Limb (tissue), 2 donors: Measurements from ENCODE around the gene FZD7.

ENCODE experiments used
- DNase-seq, 2 donors: peaks; one replicate each; pipeline ENCODE4 v3.0.0-alpha.2; 2016; ENCODE audit errors: extremely low spot score in 2 of 2

FZD7 gene

DNA sequence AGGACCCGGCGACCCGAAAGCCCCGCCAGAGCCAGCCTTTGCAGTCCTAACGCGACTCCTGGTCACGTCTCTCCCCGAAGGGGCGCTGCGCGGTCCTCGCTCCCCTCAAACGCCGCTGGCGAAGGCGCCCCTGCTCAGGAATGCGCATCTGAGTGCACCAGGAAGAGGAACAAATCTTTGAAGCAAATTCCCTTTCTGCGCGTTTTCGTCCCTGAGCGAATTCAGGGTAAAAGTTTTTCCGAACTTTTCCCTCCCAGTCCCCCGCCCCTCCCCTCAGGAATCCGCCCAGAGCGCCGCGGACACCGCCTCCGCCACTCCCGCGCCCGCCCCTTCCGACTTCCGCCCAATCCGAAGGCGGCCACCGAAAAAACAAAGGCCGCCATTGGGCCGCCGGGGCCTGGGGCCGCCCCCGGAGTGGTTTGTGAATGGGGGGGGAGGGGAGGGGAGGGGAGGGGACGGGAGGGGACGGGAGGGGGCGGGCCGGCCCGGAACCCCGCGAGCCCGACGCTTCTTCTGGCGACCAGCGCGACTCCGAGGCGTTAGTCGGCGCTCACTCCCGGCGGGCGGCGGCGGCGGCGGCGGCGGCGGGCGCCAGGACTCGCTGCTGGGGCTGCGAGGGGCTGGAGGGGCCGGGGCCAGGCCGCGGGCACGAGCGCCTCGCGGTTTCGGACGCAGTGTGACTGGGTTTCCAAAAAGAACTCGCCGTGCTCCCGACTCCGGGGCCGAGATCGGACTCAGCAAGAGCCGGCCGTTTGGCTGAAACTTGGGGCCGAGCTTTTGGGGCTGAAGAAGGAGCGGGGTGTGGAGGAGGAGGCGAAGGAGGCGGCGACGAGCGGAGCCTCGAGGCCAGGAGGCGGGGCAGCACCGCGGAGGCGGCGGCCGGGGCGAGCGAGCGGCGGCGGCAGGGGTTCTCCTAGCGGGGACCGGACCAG lies at the start of gene FZD7:
Gene FZD7 (plus strand): TSS at position 539 of the 932 bp plus-strand sequence. CDS start 793 bp downstream, outside the sequence.
- DNase-seq: peak; percentile 92 to 97

DNA sequence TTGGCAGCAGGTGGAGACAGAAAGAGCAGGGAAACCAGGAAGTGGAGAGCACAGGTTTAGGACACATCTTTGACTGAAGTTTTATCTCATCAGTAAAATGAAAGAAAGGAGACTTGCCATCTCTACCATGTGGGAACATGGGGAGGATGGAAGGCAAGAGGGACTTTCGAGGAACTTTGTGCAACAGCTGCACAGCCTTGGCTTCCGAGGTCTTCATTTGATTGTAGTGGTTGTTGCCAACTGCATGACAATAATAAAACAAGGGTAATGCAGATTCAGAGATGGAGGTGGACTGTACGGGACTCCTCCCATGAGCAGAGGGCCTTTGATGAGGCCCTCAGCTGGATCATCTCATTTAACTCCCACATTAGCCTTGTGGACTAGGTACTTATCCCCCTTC lies 49.3 kb upstream of the FZD7 start:
- no peak for DNase-seq

DNA sequence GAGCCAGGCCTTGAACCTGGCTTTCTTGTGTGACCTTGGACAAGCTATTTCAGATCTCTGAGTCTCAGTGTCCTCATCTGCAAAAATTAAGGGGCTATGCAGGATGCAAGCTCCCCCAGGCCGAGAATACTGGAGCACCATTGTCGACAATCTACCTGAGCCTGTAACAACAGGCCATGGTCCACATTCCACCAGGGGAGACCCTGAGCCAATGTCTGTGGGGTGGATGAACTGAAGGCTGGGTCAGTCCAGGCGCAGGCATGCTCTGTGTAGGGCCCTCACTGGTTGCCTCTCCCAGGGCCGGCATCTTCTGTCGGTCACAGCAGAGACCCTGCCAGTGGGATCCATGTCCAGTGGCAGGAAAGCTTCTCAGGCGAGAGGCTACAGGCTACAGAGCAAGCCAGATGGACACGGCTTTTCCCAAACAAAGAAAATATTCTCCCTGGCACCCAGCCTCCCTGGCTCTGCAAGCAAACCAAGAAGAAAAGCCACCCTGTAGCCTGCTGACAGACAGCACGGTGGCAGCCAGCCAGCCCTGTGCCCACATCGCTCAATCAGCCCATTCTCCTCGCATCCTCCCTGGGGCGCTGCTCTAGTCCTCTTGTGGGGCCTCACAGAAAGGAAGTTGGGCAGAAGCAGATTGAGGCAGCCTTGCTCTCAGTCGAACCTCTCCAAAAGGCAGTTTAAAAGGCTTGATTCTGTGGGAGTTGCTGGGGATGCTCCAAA lies 48.7 kb upstream of the FZD7 start:
- DNase-seq: peak in 1 of 2 donors; percentile 77

- DNase-seq: no peak
These were observed 47.8 kb upstream of the FZD7 start for GRCh38 chr2:201985728-201986462.

DNA sequence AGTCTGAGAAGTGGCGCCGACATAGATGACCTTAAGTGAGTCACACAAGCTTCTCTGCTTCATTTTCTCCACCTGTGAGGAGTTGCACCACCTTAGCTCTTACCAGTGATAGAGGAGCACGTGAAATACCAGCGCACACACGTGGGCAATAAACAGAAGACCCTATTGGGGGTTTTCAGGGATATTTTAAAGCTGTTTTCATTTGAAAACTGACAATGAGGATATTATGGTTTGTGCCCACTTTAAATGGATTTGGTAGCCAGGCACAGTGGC lies 47.3 kb upstream of the FZD7 start:
- DNase-seq: no peak

GRCh38 chr2:201987426-201987825 lies 46.2 kb upstream of the FZD7 start:
- no peak for DNase-seq

GRCh38 chr2:201990069-201990468 lies 43.6 kb upstream of the FZD7 start:
- no peak for DNase-seq

- DNase-seq: no peak
These were observed 40.7 kb upstream of the FZD7 start for GRCh38 chr2:201992960-201993359.

GRCh38 chr2:201994973-201995638 lies 38.5 kb upstream of the FZD7 start:
- no peak for DNase-seq

GRCh38 chr2:201996006-201996405 lies 37.6 kb upstream of the FZD7 start:
- no peak for DNase-seq

GRCh38 chr2:201996679-201997314 lies 36.9 kb upstream of the FZD7 start:
- no peak for DNase-seq

DNA sequence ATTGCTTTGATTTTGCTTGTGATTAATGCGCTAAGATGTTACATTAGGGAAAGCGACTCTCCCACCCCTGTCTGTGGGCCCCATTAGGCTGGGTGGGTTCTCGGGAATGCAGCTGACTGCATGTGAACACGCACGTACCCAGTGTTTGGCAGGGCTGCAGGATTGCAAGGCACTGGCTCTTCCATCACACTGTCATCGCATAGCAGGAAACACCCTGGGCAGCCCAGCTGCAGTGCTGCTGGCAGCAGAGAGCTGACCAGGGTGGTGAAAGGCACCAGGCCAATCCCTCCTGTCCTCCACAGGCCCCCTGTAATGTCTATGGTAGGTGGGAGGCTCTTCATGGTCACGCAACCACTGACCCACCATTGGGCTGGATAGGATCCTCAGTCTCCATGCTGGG lies 34.4 kb upstream of the FZD7 start:
- no peak for DNase-seq

DNA sequence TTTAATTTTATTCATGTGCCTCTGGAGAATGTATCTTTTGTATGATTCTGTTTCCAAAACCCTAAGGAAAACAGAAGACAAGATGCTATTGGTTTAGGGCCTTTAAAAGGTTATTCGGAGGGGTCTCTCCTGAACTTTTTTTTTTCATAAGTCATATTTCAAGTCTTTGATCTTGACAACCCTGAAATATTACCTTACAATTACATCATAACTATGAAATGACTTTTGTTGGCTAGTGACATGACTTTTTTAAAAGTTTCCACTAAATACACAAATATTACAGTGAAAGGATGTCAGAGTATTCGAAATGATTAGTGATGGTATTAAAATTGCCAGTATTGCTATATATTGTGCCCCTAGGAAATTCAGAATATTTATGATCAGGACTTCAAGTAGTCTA lies 31.8 kb upstream of the FZD7 start:
- no peak for DNase-seq

GRCh38 chr2:202002381-202002780 lies 31.3 kb upstream of the FZD7 start:
- no peak for DNase-seq

DNA sequence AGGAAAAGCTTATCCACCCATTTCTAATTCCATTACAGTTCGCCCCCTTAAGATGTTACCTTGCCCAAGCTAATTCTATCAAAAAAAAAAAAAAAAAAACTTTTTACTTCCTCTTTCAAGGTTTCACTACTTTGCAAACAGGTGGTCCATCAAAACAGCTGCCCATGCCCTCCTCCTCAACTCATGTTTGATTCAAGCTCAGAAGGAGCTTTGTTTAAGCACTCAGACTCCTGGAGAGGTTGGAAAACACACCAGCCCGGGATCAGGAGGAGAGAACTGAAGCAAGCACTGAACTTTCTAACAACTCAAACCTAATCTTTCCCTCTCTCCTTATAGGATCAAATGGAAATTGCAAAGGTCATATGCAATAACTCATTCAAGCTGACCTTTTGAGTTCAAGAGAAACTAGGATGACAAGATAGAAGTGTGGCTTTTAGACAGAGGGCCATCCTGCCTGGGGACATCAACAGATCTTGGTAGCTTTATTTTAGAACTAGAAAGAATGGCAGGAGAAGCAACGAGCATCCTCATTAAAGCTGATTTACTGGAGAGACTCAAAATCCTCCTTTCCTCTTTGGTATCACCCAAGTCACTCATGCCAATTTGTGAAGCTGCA lies 28.3 kb upstream of the FZD7 start:
- no peak for DNase-seq

DNA sequence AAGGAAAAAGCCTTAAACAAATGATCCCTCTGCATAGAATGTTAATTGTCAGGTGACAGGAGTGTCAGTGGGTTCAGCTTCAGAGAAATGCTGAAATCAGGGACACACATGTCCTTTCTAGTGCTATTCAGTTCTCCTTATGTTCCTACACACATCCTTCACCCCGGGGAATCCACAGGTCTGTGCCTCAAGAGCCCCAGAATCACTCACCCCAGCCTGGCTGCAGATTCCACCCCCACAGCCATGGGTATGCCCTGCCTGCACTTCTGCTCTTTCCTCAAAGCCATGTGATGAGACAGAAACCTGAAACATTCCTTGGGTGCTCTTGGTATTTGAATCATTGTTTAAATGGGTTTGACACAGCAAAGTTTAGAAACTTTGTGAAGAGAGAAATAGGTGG lies 27.4 kb upstream of the FZD7 start:
- DNase-seq: no peak

- no peak for DNase-seq
These were observed 26.4 kb upstream of the FZD7 start for GRCh38 chr2:202007015-202007982.

GRCh38 chr2:202007983-202008354 lies 25.7 kb upstream of the FZD7 start:
- no peak for DNase-seq

- peak; percentile 37 to 52 for DNase-seq
These were observed 24.6 kb upstream of the FZD7 start for GRCh38 chr2:202009019-202009481.
